Measurements from ENCODE around the gene MPP4. TPM values are rescaled to one million over a fixed set of nuclear protein-coding genes. Genes with fewer than 3 reads are reported as not detected.

Gene MPP4
- total RNA-seq, 2 donors from 2014 or later: 5.5 TPM; not detected in 1

DNA sequence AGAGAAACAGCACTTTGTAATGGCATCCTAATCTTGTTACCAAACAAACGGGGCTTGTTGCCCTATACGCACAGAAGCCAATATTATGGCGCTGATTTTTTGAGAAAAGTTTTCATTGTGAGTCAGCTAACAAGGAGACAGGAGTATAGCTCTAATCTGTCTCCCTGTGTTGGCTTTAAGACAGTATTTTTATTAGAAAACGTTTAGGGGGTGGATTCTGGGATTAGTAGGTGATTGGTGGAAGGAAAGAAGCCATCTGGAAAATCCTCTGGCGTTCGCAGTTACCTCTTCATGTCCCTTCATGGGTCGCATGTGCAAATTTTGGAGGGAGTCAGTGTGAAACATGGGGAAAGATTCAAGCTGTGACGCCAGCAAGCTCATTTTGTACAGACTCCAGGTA lies 54.4 kb downstream of the MPP4 start:
- Histone ChIP-seq H3K4me3 (peak overlapping the region; percentile 90), H3K9me3 (no peaks in the 10 kb centered on the region), H3K36me3 (no peaks in the 10 kb centered on the region), H3K27ac (peak overlapping the region; percentile 93 to 98), H3K4me1 (ENCODE audit: control insufficient read depth in 1 of 2, low read depth in 2 of 2) (peaks cover 8 to 24% of the 10 kb centered on the region in 2 donors), H3K27me3 (replicated peaks; ENCODE audit: insufficient read depth) (no peaks in the 10 kb centered on the region)
- no peak for DNase-seq (ENCODE audit: low spot score)
- peak; percentile 42 for ATAC-seq (ENCODE audit: insufficient number of reproducible peaks, low FRiP score, low read depth)
- TF ChIP-seq, protein P1, sequence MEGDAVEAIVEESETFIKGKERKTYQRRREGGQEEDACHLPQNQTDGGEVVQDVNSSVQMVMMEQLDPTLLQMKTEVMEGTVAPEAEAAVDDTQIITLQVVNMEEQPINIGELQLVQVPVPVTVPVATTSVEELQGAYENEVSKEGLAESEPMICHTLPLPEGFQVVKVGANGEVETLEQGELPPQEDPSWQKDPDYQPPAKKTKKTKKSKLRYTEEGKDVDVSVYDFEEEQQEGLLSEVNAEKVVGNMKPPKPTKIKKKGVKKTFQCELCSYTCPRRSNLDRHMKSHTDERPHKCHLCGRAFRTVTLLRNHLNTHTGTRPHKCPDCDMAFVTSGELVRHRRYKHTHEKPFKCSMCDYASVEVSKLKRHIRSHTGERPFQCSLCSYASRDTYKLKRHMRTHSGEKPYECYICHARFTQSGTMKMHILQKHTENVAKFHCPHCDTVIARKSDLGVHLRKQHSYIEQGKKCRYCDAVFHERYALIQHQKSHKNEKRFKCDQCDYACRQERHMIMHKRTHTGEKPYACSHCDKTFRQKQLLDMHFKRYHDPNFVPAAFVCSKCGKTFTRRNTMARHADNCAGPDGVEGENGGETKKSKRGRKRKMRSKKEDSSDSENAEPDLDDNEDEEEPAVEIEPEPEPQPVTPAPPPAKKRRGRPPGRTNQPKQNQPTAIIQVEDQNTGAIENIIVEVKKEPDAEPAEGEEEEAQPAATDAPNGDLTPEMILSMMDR (IDR thresholded peaks at IDR 0.05): no peak

DNA sequence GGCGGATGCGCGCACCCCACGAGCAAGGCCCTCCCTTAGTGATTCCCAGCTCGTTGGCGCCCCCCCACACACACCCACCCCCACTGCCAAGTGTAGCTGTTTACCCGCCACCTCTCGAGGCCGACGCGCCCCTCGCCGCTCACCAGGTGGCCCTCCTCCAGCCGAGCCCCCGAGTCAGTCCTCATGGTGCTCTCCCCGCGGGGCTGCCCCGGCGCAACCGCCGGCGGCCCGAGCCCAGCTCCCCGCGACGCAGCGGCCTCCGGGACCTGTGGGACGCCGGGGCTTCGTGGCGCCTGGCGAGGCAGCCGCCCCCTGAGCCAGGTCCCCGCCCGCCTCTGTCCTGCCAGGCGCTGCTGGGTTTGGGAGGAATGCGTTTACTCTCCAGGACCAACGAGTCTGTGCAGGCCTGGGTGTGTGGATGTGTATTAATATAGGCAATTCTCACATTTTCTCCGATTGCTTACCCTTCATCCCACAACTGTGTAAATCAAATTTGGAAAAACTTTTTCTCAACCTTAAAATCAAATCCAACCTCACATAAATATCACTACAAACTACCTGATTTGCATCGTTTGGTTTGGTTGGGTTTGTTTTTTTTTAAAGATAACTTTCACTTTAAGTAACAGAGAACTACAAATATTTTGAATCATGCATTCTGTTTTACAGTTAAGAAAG lies 55.1 kb downstream of the MPP4 start, which contains the start of gene TMEM237:
Gene TMEM237 (minus strand): TSS at position 288 of the 675 bp plus-strand sequence. CDS start 103 bp downstream, at position 185.
- ATAC-seq (ENCODE audit: insufficient number of reproducible peaks, low FRiP score, low read depth): peak; percentile 38
- no peak for DNase-seq (ENCODE audit: low spot score)
- Histone ChIP-seq H3K27ac (peak within 1 kb of the TSS; percentile 93 to 98), H3K9me3 (no peaks in the 10 kb centered on the region), H3K36me3 (peaks cover 6% of the 10 kb centered on the region), H3K27me3 (replicated peaks; ENCODE audit: insufficient read depth) (no peaks in the 10 kb centered on the region), H3K4me3 (peak within 1 kb of the TSS; percentile 90), H3K4me1 (ENCODE audit: control insufficient read depth in 1 of 2, low read depth in 2 of 2) (peaks cover 8 to 24% of the 10 kb centered on the region in 2 donors)
- TF ChIP-seq, protein P1 (IDR thresholded peaks at IDR 0.05): no peak

DNA sequence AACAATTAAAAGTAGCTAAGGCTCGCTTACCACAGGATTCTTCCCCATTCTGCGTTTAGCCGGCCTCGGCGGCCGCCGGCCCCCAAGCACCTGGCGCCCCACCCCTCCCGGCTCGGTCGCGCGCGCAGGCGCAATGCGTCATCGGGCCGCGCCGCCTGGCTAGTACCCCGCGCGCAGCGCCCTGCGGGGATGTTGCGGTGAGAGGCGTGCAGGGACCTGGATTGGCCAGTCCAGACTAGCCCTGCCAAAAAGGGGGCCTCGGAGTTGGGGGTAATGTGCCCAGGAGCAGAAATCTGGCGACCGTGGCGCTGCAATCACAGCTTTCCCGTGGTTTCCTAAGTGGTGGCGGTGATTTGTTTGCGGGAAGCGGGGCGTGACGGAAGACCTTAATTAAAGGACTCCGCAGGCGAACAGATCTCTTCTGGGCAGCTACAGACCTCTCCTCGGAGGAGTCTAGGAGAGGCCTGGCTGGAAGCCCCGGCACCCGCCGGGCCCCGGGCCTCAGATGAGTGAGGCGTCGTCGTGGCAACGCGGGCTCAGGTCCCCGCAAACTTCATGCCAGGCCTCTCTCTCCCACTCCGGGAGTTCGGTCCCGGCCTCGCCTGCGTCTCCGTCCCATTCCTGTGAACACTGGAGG lies 55.7 kb downstream of the MPP4 start:
- Histone ChIP-seq H3K4me1 (ENCODE audit: control insufficient read depth in 1 of 2, low read depth in 2 of 2) (peaks cover 8 to 24% of the 10 kb centered on the region in 2 donors), H3K27ac (peak overlapping the region; percentile 93 to 98), H3K9me3 (no peaks in the 10 kb centered on the region), H3K36me3 (peaks cover 6% of the 10 kb centered on the region), H3K27me3 (replicated peaks; ENCODE audit: insufficient read depth) (no peaks in the 10 kb centered on the region), H3K4me3 (peak overlapping the region; percentile 90)
- TF ChIP-seq, protein P1 (IDR thresholded peaks at IDR 0.05): no peak
- peak; percentile 39 for DNase-seq (ENCODE audit: low spot score)
- ATAC-seq (ENCODE audit: insufficient number of reproducible peaks, low FRiP score, low read depth): peak; percentile 78

DNA sequence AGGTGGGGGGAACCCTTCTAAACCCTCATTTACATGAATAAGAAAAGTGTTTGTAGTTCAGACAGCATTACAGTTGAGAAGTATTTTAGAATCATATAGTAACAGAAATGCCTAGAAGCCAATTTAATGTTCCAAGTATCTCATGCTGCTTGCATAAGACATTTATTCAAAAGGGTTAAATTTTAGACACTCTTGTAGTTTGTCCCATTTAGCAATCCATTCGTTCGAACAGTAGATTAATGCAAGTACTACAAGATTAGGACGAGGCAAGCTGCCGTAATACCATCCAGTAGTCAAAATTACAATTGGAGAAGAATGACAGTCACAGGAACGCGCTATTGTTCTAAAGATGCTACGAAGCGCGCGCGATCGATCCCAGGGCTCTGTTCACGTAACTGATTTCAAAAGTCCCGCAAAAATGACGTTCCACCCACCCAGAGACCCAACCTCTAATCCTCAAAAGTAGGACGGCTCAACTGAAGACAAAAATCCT lies 56.3 kb downstream of the MPP4 start:
- Histone ChIP-seq H3K9me3 (no peaks in the 10 kb centered on the region), H3K27ac (peak overlapping the region; percentile 93 to 98), H3K4me1 (ENCODE audit: control insufficient read depth in 1 of 2, low read depth in 2 of 2) (peaks cover 8 to 24% of the 10 kb centered on the region in 2 donors), H3K27me3 (replicated peaks; ENCODE audit: insufficient read depth) (no peaks in the 10 kb centered on the region), H3K4me3 (peak overlapping the region; percentile 90), H3K36me3 (peaks cover 6% of the 10 kb centered on the region)
- no peak for DNase-seq (ENCODE audit: low spot score)
- TF ChIP-seq, protein P1 (IDR thresholded peaks at IDR 0.05): no peak
- ATAC-seq (ENCODE audit: insufficient number of reproducible peaks, low FRiP score, low read depth): peak; percentile 9

DNA sequence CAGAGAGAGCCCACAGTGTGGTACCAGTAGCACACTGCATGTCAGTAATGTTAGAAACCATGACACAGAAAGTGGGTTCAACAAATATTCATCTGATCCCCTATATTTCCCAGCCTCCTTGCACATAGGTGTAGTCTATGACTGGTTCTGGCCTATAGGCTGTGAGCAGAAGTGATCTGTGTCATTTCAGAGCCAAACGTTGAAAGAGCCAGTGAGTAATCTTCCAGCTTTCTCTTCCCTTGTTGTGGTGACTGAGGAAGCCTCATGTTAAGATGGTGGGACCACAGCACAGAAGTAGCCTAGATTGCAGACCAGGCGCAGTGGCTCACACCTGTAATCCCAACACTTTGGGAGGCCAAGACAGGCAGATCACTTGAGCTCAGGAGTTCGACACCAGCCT lies 59.2 kb downstream of the MPP4 start:
- Histone ChIP-seq H3K27ac (no peak overlapping the region), H3K4me3 (no peak overlapping the region), H3K9me3 (no peaks in the 10 kb centered on the region), H3K4me1 (ENCODE audit: control insufficient read depth in 1 of 2, low read depth in 2 of 2) (peaks cover 4 to 13% of the 10 kb centered on the region in 2 donors), H3K36me3 (peaks cover 27% of the 10 kb centered on the region), H3K27me3 (replicated peaks; ENCODE audit: insufficient read depth) (no peaks in the 10 kb centered on the region)
- ATAC-seq (ENCODE audit: insufficient number of reproducible peaks, low FRiP score, low read depth): no peak
- DNase-seq (ENCODE audit: low spot score): no peak
- TF ChIP-seq, protein P1 (IDR thresholded peaks at IDR 0.05): no peak

Measured in thoracic aorta (tissue), 2 donors.